ENCODE results near the gene BPHL.
"Not testable (repeated sequence)": the region's sequence is repeated elsewhere in the genome, so short reads cannot be mapped to it uniquely, and the experiment has no call there.

DNA sequence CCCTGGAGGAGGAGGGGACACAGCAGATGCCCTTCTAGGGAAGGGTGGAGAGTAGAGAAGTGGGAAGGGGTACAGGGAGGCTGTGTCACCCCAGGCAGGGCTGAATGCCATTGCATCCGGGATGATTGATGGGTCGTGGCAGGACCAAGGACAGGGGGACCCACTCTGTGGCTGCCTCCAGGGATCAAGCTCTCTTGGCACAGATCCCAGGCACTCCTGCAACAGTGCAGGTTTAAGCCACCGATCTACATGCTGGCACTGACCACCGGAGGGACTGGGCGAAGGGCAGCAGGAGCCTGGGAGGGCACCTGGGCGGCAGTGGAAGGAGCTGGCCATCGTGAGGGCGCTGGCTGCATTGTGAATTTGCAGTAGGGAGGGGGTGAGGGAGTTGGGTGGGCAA, 61.4 kb downstream of the BPHL start:
- TF ChIP-seq, protein P1, sequence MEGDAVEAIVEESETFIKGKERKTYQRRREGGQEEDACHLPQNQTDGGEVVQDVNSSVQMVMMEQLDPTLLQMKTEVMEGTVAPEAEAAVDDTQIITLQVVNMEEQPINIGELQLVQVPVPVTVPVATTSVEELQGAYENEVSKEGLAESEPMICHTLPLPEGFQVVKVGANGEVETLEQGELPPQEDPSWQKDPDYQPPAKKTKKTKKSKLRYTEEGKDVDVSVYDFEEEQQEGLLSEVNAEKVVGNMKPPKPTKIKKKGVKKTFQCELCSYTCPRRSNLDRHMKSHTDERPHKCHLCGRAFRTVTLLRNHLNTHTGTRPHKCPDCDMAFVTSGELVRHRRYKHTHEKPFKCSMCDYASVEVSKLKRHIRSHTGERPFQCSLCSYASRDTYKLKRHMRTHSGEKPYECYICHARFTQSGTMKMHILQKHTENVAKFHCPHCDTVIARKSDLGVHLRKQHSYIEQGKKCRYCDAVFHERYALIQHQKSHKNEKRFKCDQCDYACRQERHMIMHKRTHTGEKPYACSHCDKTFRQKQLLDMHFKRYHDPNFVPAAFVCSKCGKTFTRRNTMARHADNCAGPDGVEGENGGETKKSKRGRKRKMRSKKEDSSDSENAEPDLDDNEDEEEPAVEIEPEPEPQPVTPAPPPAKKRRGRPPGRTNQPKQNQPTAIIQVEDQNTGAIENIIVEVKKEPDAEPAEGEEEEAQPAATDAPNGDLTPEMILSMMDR (IDR thresholded peaks at IDR 0.05; ENCODE audit: low read depth, low read length), result not testable (repeated sequence)
- TF ChIP-seq EZH2phosphoT487 (IDR thresholded peaks at IDR 0.05; ENCODE audit: low read depth), result not testable (repeated sequence)
